ENCODE results near the gene DNMT3B.

Gene DNMT3B

GRCh38 chr20:32846852-32847251 lies 84.7 kb downstream of the DNMT3B start:
- no peak overlapping the region for H3K4me3 ChIP-seq (ENCODE audit: low read depth, low read length)
- TF ChIP-seq, protein P1, sequence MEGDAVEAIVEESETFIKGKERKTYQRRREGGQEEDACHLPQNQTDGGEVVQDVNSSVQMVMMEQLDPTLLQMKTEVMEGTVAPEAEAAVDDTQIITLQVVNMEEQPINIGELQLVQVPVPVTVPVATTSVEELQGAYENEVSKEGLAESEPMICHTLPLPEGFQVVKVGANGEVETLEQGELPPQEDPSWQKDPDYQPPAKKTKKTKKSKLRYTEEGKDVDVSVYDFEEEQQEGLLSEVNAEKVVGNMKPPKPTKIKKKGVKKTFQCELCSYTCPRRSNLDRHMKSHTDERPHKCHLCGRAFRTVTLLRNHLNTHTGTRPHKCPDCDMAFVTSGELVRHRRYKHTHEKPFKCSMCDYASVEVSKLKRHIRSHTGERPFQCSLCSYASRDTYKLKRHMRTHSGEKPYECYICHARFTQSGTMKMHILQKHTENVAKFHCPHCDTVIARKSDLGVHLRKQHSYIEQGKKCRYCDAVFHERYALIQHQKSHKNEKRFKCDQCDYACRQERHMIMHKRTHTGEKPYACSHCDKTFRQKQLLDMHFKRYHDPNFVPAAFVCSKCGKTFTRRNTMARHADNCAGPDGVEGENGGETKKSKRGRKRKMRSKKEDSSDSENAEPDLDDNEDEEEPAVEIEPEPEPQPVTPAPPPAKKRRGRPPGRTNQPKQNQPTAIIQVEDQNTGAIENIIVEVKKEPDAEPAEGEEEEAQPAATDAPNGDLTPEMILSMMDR (IDR thresholded peaks at IDR 0.05; ENCODE audit: low read depth, low read length, missing control alignments), result no peak
- DNase-seq (ENCODE audit: low read depth), result no peak

DNA sequence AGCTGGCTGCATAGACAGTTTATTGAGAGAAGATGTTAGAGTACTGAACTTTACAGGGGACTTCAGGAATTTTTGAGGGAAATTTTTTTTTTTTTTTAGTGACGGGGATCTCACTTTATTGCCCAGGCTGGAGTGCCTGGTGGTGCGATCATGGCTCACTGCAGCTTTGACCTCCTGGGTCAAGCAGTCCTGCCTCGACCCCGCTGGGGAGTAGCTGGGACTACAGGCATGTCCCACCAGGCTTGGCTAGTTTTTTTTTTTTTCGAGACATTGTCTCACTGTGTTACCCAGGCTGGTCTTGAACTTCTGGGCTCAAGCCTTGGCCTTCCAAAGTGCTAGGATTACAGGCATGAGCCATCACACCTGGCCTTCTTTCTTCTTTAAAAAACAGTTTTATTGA lies 85.8 kb downstream of the DNMT3B start:
- no peak overlapping the region for H3K4me3 ChIP-seq (ENCODE audit: low read depth, low read length)
- TF ChIP-seq, protein P1 (IDR thresholded peaks at IDR 0.05; ENCODE audit: low read depth, low read length, missing control alignments), result no peak
- DNase-seq (ENCODE audit: low read depth), result no peak

DNA sequence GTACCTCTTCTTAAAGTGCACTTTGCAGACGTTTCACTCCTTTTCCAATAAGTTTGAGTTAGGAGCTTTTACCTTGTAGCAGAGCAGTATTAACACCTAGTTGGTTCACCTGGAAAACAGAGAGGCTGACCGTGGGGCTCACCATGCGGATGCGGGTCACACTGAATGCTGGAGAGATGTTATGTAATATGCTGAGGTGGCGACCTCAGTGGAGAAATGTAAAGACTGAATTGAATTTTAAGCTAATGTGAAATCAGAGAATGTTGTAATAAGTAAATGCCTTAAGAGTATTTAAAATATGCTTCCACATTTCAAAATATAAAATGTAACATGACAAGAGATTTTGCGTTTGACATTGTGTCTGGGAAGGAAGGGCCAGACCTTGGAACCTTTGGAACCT lies 86.7 kb downstream of the DNMT3B start:
- no peak for DNase-seq (ENCODE audit: low read depth)
- TF ChIP-seq, protein P1 (IDR thresholded peaks at IDR 0.05; ENCODE audit: low read depth, low read length, missing control alignments), result no peak
- H3K4me3 ChIP-seq (ENCODE audit: low read depth, low read length), result no peak overlapping the region

DNA sequence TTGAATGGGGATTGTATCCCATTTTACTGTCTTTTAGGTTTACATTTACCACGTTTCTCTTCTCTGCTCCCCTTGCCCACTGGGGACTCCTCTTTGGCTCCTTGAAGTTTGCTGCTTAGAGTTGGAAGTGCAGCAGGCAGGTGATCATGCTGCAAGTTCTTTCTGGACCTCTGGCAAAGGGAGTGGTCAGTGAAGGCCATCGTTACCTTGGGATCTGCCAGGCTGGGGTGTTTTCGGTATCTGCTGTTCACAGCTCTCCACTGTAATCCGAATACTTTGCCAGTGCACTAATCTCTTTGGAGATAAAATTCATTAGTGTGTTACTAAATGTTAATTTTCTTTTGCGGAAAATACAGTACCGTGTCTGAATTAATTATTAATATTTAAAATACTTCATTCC lies 87.4 kb downstream of the DNMT3B start:
- DNase-seq (ENCODE audit: low read depth), result no peak
- no peak overlapping the region for H3K4me3 ChIP-seq (ENCODE audit: low read depth, low read length)
- TF ChIP-seq, protein P1 (IDR thresholded peaks at IDR 0.05; ENCODE audit: low read depth, low read length, missing control alignments), result no peak

- TF ChIP-seq, protein P1 (IDR thresholded peaks at IDR 0.05; ENCODE audit: low read depth, low read length, missing control alignments), result no peak
- H3K4me3 ChIP-seq (ENCODE audit: low read depth, low read length), result no peak overlapping the region
- DNase-seq (ENCODE audit: low read depth), result no peak
These were observed 93.2 kb downstream of the DNMT3B start for GRCh38 chr20:32855387-32855786.

DNA sequence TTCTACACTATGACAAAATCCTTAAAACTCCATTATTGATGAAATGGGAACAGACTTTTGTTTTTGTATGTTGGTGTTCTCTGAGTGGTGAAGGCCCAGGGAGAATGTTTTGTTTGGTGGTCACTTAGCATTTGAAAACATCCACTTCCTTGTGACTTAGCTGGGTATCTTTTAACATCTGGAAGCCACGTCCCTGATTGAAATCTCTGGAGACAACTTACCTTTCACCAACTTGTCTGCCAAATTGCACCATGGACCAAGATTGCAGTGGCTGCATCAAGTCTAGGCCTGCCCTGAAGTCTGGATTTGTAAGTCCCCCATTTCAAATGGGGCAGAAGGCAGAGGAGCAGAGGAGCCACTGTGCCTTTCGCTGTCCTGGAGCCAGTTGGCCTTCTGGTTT lies 96.0 kb downstream of the DNMT3B start:
- DNase-seq (ENCODE audit: low read depth), result no peak
- TF ChIP-seq, protein P1 (IDR thresholded peaks at IDR 0.05; ENCODE audit: low read depth, low read length, missing control alignments), result no peak

More for the DNA sequence above, 96.0 kb downstream of the DNMT3B start:
- H3K4me3 ChIP-seq (ENCODE audit: low read depth, low read length), result no peak overlapping the region

Measured in GM12864 (cell line).